ENCODE measurements around the gene SGPP1.
"Not testable (repeated sequence)": the region's sequence is repeated elsewhere in the genome, so short reads cannot be mapped to it uniquely, and the experiment has no call there.

The SGPP1 gene

GRCh38 chr14:63673255-63673654 is 54.6 kb downstream of the SGPP1 start:
- ATAC-seq (no peak), DNase-seq (no peak)

GRCh38 chr14:63672417-63673180 is 55.3 kb downstream of the SGPP1 start:
- DNase-seq (no peak), ATAC-seq (no peak)

GRCh38 chr14:63671987-63672386 is 55.9 kb downstream of the SGPP1 start:
- ATAC-seq (no peak), DNase-seq (no peak)

GRCh38 chr14:63670692-63671091 is 57.2 kb downstream of the SGPP1 start:
- ATAC-seq: no peak
- no peak for DNase-seq

- no peak for DNase-seq
- ATAC-seq: no peak
Measured at GRCh38 chr14:63666335-63666734, 61.5 kb downstream of the SGPP1 start.

- DNase-seq (no peak), ATAC-seq (peak; percentile 40)
Measured at GRCh38 chr14:63663428-63664341, 64.2 kb downstream of the SGPP1 start.

GRCh38 chr14:63662776-63663175 is 65.1 kb downstream of the SGPP1 start:
- DNase-seq: no peak
- no peak for ATAC-seq

- ATAC-seq, DNase-seq: not testable (repeated sequence)
Measured at GRCh38 chr14:63661881-63662280, 66.0 kb downstream of the SGPP1 start.

- DNase-seq (no peak), ATAC-seq (no peak)
Measured at GRCh38 chr14:63659726-63660125, 68.1 kb downstream of the SGPP1 start.

- no peak for ATAC-seq
- no peak for DNase-seq
Measured at GRCh38 chr14:63656194-63656593, 71.7 kb downstream of the SGPP1 start.

- ATAC-seq: no peak
- DNase-seq: no peak
Measured at GRCh38 chr14:63654936-63655335, 72.9 kb downstream of the SGPP1 start.

GRCh38 chr14:63654346-63654745 is 73.5 kb downstream of the SGPP1 start:
- no peak for DNase-seq
- no peak for ATAC-seq

- DNase-seq: no peak
- no peak for ATAC-seq
Measured at GRCh38 chr14:63652406-63652805, 75.5 kb downstream of the SGPP1 start.

GRCh38 chr14:63650256-63650952 is 77.5 kb downstream of the SGPP1 start:
- peak; percentile 43 for DNase-seq

GRCh38 chr14:63647696-63648410 is 80.0 kb downstream of the SGPP1 start:
- peak; percentile 22 for ATAC-seq

More at GRCh38 chr14:63650256-63650952, 77.5 kb downstream of the SGPP1 start:
- ATAC-seq: peak; percentile 97

GRCh38 chr14:63644741-63645140 is 83.1 kb downstream of the SGPP1 start:
- no peak for ATAC-seq
- DNase-seq: no peak

More at GRCh38 chr14:63647696-63648410, 80.0 kb downstream of the SGPP1 start:
- DNase-seq: no peak

GRCh38 chr14:63642656-63643382 is 85.0 kb downstream of the SGPP1 start:
- DNase-seq (no peak), ATAC-seq (no peak)

- DNase-seq: peak; percentile 73
Measured at GRCh38 chr14:63642229-63642611, 85.6 kb downstream of the SGPP1 start.

GRCh38 chr14:63641473-63642228 is 86.2 kb downstream of the SGPP1 start, which contains the start of gene WDR89:
WDR89 (minus strand) TSS chr14:63641871; CDS start chr14:63599942, 41,929 bp downstream.
- peak; percentile 94 for ATAC-seq
- peak; percentile 92 for DNase-seq

More at GRCh38 chr14:63642229-63642611, 85.6 kb downstream of the SGPP1 start:
- ATAC-seq: peak; percentile 74

GRCh38 chr14:63638493-63638892 is 89.4 kb downstream of the SGPP1 start:
- DNase-seq (no peak), ATAC-seq (no peak)

All from stimulated activated naive CD8-positive, alpha-beta T cell treated with anti-CD3 and anti-CD28 coated beads, Interleukin-15, Interleukin-2, amounts not matched to agents 100 U/mL and 50 U/mL, for 24 hours (primary cell).